Measurements from ENCODE around the gene ZNF212. TPM values are rescaled to one million over a fixed set of nuclear protein-coding genes. Genes with fewer than 3 reads are reported as not detected.

The ZNF212 gene
- total RNA-seq, 2 donors from 2014 or later = 15.8 to 17.6 TPM

DNA sequence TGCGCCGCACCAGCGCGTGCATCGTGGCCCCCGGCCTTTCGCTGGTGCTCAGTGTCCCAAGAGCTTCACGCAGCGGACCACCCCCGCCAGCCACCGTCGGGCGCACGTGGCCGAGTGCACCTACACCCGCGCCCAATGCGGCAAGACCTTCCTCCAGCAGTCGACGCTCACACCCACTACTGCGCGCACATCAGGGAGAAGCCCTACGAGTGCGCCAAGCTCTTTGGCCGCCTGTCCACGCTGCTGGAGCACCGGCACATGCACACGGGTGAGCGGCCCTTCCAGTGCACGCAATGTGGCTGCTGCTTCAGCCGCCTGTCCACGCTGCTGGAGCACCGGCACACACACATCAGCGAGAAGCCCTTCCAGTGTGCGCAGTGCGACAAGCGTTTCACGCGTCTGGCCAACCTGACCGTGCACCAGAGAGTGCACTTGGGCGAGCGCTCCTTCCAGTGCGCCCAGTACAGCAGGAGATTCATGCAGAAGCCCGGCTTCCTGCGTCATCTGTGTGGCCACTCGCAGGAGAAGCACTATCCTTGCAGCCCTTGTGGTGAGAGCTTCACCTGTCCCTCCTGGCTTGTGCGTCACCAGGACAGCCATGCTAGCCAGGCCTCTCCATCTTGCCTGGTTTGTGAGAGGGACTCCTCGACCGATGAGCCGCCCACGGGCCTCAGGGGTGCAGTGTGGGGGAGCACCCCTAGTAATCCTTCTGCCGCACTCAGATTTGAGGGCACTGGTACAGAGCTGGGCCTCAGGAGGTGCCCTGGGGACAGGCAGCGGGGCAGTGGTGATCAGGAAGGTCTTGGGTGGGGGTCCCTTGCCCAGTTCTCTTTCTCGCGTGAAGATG lies 55.4 kb downstream of the ZNF212 start:
- Mint-ChIP-seq H3K27ac (no peak overlapping the region), H3K4me3 (no peak overlapping the region), H3K27me3 (ENCODE audit: insufficient read depth) (no peaks in the 10 kb centered on the region), H3K36me3 (ENCODE audit: low read depth) (peaks cover 5% of the 10 kb centered on the region), H3K4me1 (no peaks in the 10 kb centered on the region), H3K9me3 (peaks cover 8% of the 10 kb centered on the region)
- Histone ChIP-seq H3K27me3 (ENCODE audit: control insufficient read depth, insufficient read depth, low read length, poor library complexity, severe bottlenecking) (no peaks in the 10 kb centered on the region), H3K9me3 (ENCODE audit: control insufficient read depth, low read length) (no peaks in the 10 kb centered on the region), H3K4me1 (ENCODE audit: control insufficient read depth, insufficient read depth, low read length) (no peaks in the 10 kb centered on the region), H3K4me3 (ENCODE audit: low read length) (no peak overlapping the region), H3K27ac (ENCODE audit: low read depth, low read length) (no peak overlapping the region), H3K9ac (ENCODE audit: extremely low read depth, low read length, poor library complexity, severe bottlenecking) (no peak overlapping the region), H3K36me3 (ENCODE audit: control insufficient read depth, insufficient read depth, low read length) (no peaks in the 10 kb centered on the region)
- no peak for DNase-seq
- 96% methylated on average over 47 to 55 of the region's 55 CpGs for WGBS, 2 experiments (ENCODE audit: insufficient coverage in 1 of 2, insufficient read length in 1 of 2)
- TF ChIP-seq, protein P1, sequence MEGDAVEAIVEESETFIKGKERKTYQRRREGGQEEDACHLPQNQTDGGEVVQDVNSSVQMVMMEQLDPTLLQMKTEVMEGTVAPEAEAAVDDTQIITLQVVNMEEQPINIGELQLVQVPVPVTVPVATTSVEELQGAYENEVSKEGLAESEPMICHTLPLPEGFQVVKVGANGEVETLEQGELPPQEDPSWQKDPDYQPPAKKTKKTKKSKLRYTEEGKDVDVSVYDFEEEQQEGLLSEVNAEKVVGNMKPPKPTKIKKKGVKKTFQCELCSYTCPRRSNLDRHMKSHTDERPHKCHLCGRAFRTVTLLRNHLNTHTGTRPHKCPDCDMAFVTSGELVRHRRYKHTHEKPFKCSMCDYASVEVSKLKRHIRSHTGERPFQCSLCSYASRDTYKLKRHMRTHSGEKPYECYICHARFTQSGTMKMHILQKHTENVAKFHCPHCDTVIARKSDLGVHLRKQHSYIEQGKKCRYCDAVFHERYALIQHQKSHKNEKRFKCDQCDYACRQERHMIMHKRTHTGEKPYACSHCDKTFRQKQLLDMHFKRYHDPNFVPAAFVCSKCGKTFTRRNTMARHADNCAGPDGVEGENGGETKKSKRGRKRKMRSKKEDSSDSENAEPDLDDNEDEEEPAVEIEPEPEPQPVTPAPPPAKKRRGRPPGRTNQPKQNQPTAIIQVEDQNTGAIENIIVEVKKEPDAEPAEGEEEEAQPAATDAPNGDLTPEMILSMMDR (conservative IDR thresholded peaks at IDR 0.05) = no peak

DNA sequence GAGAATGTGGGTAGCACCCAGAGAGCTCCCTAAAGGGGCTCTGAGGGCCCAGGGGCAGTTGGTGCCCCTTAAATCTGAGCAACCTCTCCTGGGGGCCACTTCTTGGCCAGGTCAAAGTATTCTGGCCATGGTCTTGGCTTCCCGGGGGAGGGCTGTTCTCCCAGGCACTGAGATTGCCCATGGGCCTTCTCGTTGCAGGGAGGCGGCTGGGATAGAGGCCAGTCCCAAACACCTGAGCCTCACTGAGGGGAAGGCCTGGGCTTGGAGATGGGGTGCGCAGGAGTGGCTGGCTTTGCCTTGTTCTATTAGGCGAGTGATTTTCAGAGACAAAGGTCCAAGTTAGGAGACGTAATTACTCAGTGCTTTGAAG lies 56.0 kb downstream of the ZNF212 start:
- 93 to 94% methylated on average over 5 to 6 of the region's 6 CpGs for WGBS, 2 experiments (ENCODE audit: insufficient coverage in 1 of 2, insufficient read length in 1 of 2)
- Histone ChIP-seq H3K9me3 (ENCODE audit: control insufficient read depth, low read length) (no peaks in the 10 kb centered on the region), H3K27ac (ENCODE audit: low read depth, low read length) (no peak overlapping the region), H3K27me3 (ENCODE audit: control insufficient read depth, insufficient read depth, low read length, poor library complexity, severe bottlenecking) (no peaks in the 10 kb centered on the region), H3K36me3 (ENCODE audit: control insufficient read depth, insufficient read depth, low read length) (no peaks in the 10 kb centered on the region), H3K9ac (ENCODE audit: extremely low read depth, low read length, poor library complexity, severe bottlenecking) (no peak overlapping the region), H3K4me1 (ENCODE audit: control insufficient read depth, insufficient read depth, low read length) (no peaks in the 10 kb centered on the region), H3K4me3 (ENCODE audit: low read length) (no peak overlapping the region)
- Mint-ChIP-seq H3K27me3 (ENCODE audit: insufficient read depth) (no peaks in the 10 kb centered on the region), H3K4me3 (no peak overlapping the region), H3K27ac (no peak overlapping the region), H3K9me3 (peaks cover 10% of the 10 kb centered on the region), H3K4me1 (no peaks in the 10 kb centered on the region), H3K36me3 (ENCODE audit: low read depth) (peaks cover 5% of the 10 kb centered on the region)
- no peak for DNase-seq
- TF ChIP-seq, protein P1 (conservative IDR thresholded peaks at IDR 0.05) = no peak

DNA sequence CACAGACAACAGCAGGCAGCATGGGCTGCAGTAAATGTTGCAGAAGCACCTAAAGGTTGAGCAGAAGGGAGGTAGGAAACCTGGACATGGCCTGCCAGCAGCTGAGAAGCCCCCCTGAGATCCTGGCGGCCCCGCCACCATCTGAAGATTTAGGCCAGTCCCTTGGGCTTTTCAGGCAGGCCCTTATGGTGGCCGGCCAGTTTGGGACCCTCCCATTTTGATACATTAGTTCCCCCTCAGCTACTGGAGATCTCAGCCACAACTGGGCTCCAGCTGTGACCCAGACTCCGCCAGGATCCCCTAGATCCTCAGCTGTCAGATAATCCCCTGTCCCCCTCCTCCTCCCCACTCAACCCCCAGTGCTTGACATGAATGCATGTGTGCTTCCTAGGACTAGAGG lies 56.9 kb downstream of the ZNF212 start:
- Histone ChIP-seq H3K27me3 (ENCODE audit: control insufficient read depth, insufficient read depth, low read length, poor library complexity, severe bottlenecking) (no peaks in the 10 kb centered on the region), H3K9ac (ENCODE audit: extremely low read depth, low read length, poor library complexity, severe bottlenecking) (no peak overlapping the region), H3K27ac (ENCODE audit: low read depth, low read length) (no peak overlapping the region), H3K4me3 (ENCODE audit: low read length) (no peak overlapping the region), H3K4me1 (ENCODE audit: control insufficient read depth, insufficient read depth, low read length) (no peaks in the 10 kb centered on the region), H3K9me3 (ENCODE audit: control insufficient read depth, low read length) (no peaks in the 10 kb centered on the region), H3K36me3 (ENCODE audit: control insufficient read depth, insufficient read depth, low read length) (no peaks in the 10 kb centered on the region)
- Mint-ChIP-seq H3K27ac (no peak overlapping the region), H3K4me3 (no peak overlapping the region), H3K4me1 (no peaks in the 10 kb centered on the region), H3K9me3 (peaks cover 10% of the 10 kb centered on the region), H3K36me3 (ENCODE audit: low read depth) (peaks cover 5% of the 10 kb centered on the region), H3K27me3 (ENCODE audit: insufficient read depth) (no peaks in the 10 kb centered on the region)
- WGBS, 2 experiments (ENCODE audit: insufficient coverage in 1 of 2, insufficient read length in 1 of 2) = 90 to 100% methylated on average over 3 to 4 of the region's 4 CpGs
- no peak for DNase-seq
- TF ChIP-seq, protein P1 (conservative IDR thresholded peaks at IDR 0.05) = no peak

Data from endodermal cell (in vitro differentiated cells).